WTC11 (cell line): ENCODE measurements around the gene MAP4K4. TPM values are rescaled to one million over a fixed set of nuclear protein-coding genes. Genes with fewer than 3 reads are reported as not detected.

ENCODE experiments used
- ATAC-seq: fragments of 200-7000 bp; cut with Tn5 transposase; 2 replicates; pipeline ENCODE4 v1.10.0; 2021; ENCODE audit warnings: mild to moderate bottlenecking, moderate library complexity
- CTCF ChIA-PET: fragments of 300-600 bp; sonication (Branson Sonifier 250); formaldehyde crosslinking; loops from one replicate; lab custom pipeline; 2021; ENCODE audit warnings: antibody characterized with exemption; lab: Charles Lee
- POLR2A ChIA-PET: fragments of 350-600 bp; sonication (Branson Sonifier 250); formaldehyde crosslinking; loops from one replicate; lab custom pipeline; 2021; ENCODE audit warnings: antibody characterized with exemption; lab: Charles Lee
- DNase-seq: peaks from one replicate; pipeline ENCODE4 v3.0.0; 2021; ENCODE audit warnings: low spot score
- H3K27ac Mint-ChIP-seq: 2 replicates; pipeline ENCODE4 v1.8.0; 2021; ENCODE audit warnings: mixed read lengths
- H3K27me3 Mint-ChIP-seq: 2 replicates; pipeline ENCODE4 v1.8.0; 2021; ENCODE audit warnings: low read depth, mild to moderate bottlenecking, moderate library complexity, mixed read lengths
- H3K36me3 Mint-ChIP-seq: 2 replicates; pipeline ENCODE4 v1.8.0; 2021; ENCODE audit warnings: mixed read lengths
- H3K4me1 Mint-ChIP-seq: 2 replicates; pipeline ENCODE4 v1.8.0; 2022; ENCODE audit warnings: mixed read lengths
- H3K4me3 Mint-ChIP-seq: 2 replicates; pipeline ENCODE4 v1.8.0; 2021; ENCODE audit warnings: mild to moderate bottlenecking, moderate library complexity, mixed read lengths
- H3K9me3 Mint-ChIP-seq: 2 replicates; pipeline ENCODE4 v1.8.0; 2021; ENCODE audit warnings: mixed read lengths
- CBFB ChIP-seq: sonication (generic); formaldehyde crosslinking; IDR thresholded peaks from 2 replicates; pipeline ENCODE4 v1.8.1; 2022; ENCODE audit warnings: mild to moderate bottlenecking, low read depth, missing genetic modification reagents
- CDX4 ChIP-seq: fragments of 250-450 bp; sonication (Bioruptor Pico); IDR thresholded peaks from 2 replicates; pipeline ENCODE4 v1.9.0; 2021; ENCODE audit warnings: moderate library complexity, mild to moderate bottlenecking, inconsistent platforms, borderline replicate concordance
- EMX1 ChIP-seq: fragments of 250-450 bp; sonication (Bioruptor Pico); IDR thresholded peaks from 2 replicates; pipeline ENCODE4 v1.8.0; 2021; ENCODE audit warnings: mild to moderate bottlenecking
- ETV6 ChIP-seq: sonication (generic); formaldehyde crosslinking; IDR thresholded peaks from 2 replicates; pipeline ENCODE4 v1.8.1; 2022; ENCODE audit warnings: mild to moderate bottlenecking, missing genetic modification reagents
- FOXK1 ChIP-seq: sonication (generic); formaldehyde crosslinking; IDR thresholded peaks from 2 replicates; pipeline ENCODE4 v1.8.0; 2022; ENCODE audit warnings: mild to moderate bottlenecking, moderate library complexity, missing genetic modification reagents
- MLX ChIP-seq: sonication (generic); formaldehyde crosslinking; IDR thresholded peaks from 2 replicates; pipeline ENCODE4 v1.8.1; 2023; ENCODE audit warnings: mild to moderate bottlenecking, missing genetic modification reagents, moderate library complexity
- MXD4 ChIP-seq: fragments of 250-450 bp; sonication (Bioruptor Pico); IDR thresholded peaks from 2 replicates; pipeline ENCODE4 v1.8.0; 2021; ENCODE audit warnings: mild to moderate bottlenecking, moderate library complexity, borderline replicate concordance
- PRDM15 ChIP-seq: sonication (generic); formaldehyde crosslinking; IDR thresholded peaks from 2 replicates; pipeline ENCODE4 v1.8.0; 2022; ENCODE audit warnings: missing genetic modification reagents
- PRRX2 ChIP-seq: fragments of 250-450 bp; sonication (Bioruptor Pico); IDR thresholded peaks from 2 replicates; pipeline ENCODE4 v1.8.0; 2021; ENCODE audit warnings: mild to moderate bottlenecking
- RORB ChIP-seq: fragments of 250-450 bp; sonication (Bioruptor Pico); IDR thresholded peaks from 2 replicates; pipeline ENCODE4 v1.9.0; 2021; ENCODE audit warnings: mild to moderate bottlenecking
- ZNF121 ChIP-seq: sonication (generic); formaldehyde crosslinking; IDR thresholded peaks from 2 replicates; pipeline ENCODE4 v1.8.0; 2023; ENCODE audit warnings: missing genetic modification reagents
- ZNF263 ChIP-seq: sonication (generic); formaldehyde crosslinking; IDR thresholded peaks from 2 replicates; pipeline ENCODE4 v1.8.1; 2022; ENCODE audit warnings: low read depth, mild to moderate bottlenecking, moderate library complexity, missing genetic modification reagents
- ZNF396 ChIP-seq: fragments of 250-450 bp; sonication (Bioruptor Pico); IDR thresholded peaks from 2 replicates; pipeline ENCODE4 v1.8.0; 2021; ENCODE audit warnings: mild to moderate bottlenecking, moderate library complexity, borderline replicate concordance
- total RNA-seq: library from RNA; stranded (reverse); gene quantifications from 3 replicates; pipeline ENCODE4 v1.2.3, GENCODE V29; 2021
- TF ChIP-seq, protein P1 (sequence below): sonication (generic); formaldehyde crosslinking; IDR thresholded peaks from 2 replicates; pipeline ENCODE4 v1.8.0; 2022; ENCODE audit warnings: mild to moderate bottlenecking, missing genetic modification reagents
- TF ChIP-seq, protein P2 (sequence below): sonication (generic); formaldehyde crosslinking; IDR thresholded peaks from 2 replicates; pipeline ENCODE4 v1.8.0; 2022; ENCODE audit warnings: mild to moderate bottlenecking, missing genetic modification reagents
- TF ChIP-seq, protein P3 (sequence below): sonication (generic); formaldehyde crosslinking; IDR thresholded peaks from 2 replicates; pipeline ENCODE4 v1.8.1; 2023; ENCODE audit warnings: mild to moderate bottlenecking, missing genetic modification reagents, borderline replicate concordance
- TF ChIP-seq, protein P4 (sequence below): sonication (generic); formaldehyde crosslinking; conservative IDR thresholded peaks from 2 replicates; pipeline ENCODE4 v1.8.1; 2022; ENCODE audit warnings: mild to moderate bottlenecking, missing genetic modification reagents

Gene MAP4K4
- total RNA-seq, 1 experiment from 2014 or later = 112 TPM

DNA sequence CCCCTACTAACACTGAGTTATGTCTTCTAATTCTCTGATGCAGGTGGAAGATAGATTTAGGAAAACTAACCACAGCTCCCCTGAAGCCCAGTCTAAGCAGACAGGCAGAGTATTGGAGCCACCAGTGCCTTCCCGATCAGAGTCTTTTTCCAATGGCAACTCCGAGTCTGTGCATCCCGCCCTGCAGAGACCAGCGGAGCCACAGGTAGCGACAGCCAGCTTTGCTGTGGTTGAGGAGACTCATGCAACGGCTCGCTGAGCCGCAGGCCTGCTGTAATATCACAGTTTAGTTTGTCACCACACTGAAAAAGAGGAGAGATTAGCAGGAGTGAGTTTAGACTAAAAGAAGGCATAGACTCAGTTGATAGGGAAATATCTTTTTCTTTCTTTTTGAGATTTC is 163.3 kb downstream of the MAP4K4 start:
- Mint-ChIP-seq H3K9me3 (no peaks in the 10 kb centered on the region), H3K36me3 (peaks cover 41% of the 10 kb centered on the region), H3K27ac (no peak overlapping the region; the same call in 1 of the 2 replicates), H3K27me3 (no peaks in the 10 kb centered on the region), H3K4me1 (peaks cover 15% of the 10 kb centered on the region), H3K4me3 (no peak overlapping the region)
- POLR2A ChIA-PET = no interaction called here
- TF ChIP-seq CDX4 (CRISPR knock-in tag) = no peak
- TF ChIP-seq, protein P1, sequence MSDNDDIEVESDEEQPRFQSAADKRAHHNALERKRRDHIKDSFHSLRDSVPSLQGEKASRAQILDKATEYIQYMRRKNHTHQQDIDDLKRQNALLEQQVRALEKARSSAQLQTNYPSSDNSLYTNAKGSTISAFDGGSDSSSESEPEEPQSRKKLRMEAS (CRISPR knock-in tag) = no peak
- no peak for TF ChIP-seq ZNF263 (CRISPR knock-in tag)
- TF ChIP-seq PRDM15 (CRISPR knock-in tag) = no peak
- TF ChIP-seq CBFB (CRISPR knock-in tag) = no peak
- TF ChIP-seq, protein P2, sequence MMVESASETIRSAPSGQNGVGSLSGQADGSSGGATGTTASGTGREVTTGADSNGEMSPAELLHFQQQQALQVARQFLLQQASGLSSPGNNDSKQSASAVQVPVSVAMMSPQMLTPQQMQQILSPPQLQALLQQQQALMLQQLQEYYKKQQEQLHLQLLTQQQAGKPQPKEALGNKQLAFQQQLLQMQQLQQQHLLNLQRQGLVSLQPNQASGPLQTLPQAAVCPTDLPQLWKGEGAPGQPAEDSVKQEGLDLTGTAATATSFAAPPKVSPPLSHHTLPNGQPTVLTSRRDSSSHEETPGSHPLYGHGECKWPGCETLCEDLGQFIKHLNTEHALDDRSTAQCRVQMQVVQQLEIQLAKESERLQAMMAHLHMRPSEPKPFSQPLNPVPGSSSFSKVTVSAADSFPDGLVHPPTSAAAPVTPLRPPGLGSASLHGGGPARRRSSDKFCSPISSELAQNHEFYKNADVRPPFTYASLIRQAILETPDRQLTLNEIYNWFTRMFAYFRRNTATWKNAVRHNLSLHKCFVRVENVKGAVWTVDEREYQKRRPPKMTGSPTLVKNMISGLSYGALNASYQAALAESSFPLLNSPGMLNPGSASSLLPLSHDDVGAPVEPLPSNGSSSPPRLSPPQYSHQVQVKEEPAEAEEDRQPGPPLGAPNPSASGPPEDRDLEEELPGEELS (CRISPR knock-in tag) = no peak
- no peak for TF ChIP-seq PRRX2
- no peak for TF ChIP-seq ZNF121 (CRISPR knock-in tag)
- TF ChIP-seq, protein P3, sequence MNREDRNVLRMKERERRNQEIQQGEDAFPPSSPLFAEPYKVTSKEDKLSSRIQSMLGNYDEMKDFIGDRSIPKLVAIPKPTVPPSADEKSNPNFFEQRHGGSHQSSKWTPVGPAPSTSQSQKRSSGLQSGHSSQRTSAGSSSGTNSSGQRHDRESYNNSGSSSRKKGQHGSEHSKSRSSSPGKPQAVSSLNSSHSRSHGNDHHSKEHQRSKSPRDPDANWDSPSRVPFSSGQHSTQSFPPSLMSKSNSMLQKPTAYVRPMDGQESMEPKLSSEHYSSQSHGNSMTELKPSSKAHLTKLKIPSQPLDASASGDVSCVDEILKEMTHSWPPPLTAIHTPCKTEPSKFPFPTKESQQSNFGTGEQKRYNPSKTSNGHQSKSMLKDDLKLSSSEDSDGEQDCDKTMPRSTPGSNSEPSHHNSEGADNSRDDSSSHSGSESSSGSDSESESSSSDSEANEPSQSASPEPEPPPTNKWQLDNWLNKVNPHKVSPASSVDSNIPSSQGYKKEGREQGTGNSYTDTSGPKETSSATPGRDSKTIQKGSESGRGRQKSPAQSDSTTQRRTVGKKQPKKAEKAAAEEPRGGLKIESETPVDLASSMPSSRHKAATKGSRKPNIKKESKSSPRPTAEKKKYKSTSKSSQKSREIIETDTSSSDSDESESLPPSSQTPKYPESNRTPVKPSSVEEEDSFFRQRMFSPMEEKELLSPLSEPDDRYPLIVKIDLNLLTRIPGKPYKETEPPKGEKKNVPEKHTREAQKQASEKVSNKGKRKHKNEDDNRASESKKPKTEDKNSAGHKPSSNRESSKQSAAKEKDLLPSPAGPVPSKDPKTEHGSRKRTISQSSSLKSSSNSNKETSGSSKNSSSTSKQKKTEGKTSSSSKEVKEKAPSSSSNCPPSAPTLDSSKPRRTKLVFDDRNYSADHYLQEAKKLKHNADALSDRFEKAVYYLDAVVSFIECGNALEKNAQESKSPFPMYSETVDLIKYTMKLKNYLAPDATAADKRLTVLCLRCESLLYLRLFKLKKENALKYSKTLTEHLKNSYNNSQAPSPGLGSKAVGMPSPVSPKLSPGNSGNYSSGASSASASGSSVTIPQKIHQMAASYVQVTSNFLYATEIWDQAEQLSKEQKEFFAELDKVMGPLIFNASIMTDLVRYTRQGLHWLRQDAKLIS (CRISPR knock-in tag) = no peak
- TF ChIP-seq ETV6 (CRISPR knock-in tag) = no peak
- no peak for TF ChIP-seq ZNF396
- TF ChIP-seq FOXK1 (CRISPR knock-in tag) = no peak
- TF ChIP-seq EMX1 (CRISPR knock-in tag) = no peak
- no peak for TF ChIP-seq MLX (CRISPR knock-in tag)
- no peak for TF ChIP-seq MXD4 (CRISPR knock-in tag)
- TF ChIP-seq RORB (CRISPR knock-in tag) = no peak
- TF ChIP-seq, protein P4, sequence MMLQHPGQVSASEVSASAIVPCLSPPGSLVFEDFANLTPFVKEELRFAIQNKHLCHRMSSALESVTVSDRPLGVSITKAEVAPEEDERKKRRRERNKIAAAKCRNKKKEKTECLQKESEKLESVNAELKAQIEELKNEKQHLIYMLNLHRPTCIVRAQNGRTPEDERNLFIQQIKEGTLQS (CRISPR knock-in tag) = no peak
- CTCF ChIA-PET = interaction anchor here (0.7 kb wide), 1 partner anchor 23 kb away, joined by 3 read pairs; no protein-coding TSS in a partner anchor
- DNase-seq = no peak
- ATAC-seq = no peak
